Measurements from ENCODE around the gene SSRP1. TPM values are rescaled to one million over a fixed set of nuclear protein-coding genes. Genes with fewer than 3 reads are reported as not detected.

The SSRP1 gene
- total RNA-seq, 1 experiment from 2014 or later = 173 TPM

GRCh38 chr11:57343825-57344224, 8.1 kb upstream of the SSRP1 start:
- Histone ChIP-seq H3K36me3 (ENCODE audit: control insufficient read depth, insufficient read depth, low read length) (no peaks in the 10 kb centered on the region), H3K4me3 (ENCODE audit: low read depth in 2 of 2, low read length in 2 of 2) (no peak overlapping the region), H3K9me3 (ENCODE audit: control insufficient read depth, insufficient read depth, low read depth, low read length) (no peaks in the 10 kb centered on the region), H3K4me1 (ENCODE audit: control insufficient read depth, insufficient read depth, low read length) (no peaks in the 10 kb centered on the region), H3K27me3 (ENCODE audit: control insufficient read depth, insufficient read depth, low read length) (no peaks in the 10 kb centered on the region), H3K27ac (ENCODE audit: low read length) (no peak overlapping the region)
- TF ChIP-seq POLR2AphosphoS5 (IDR thresholded peaks at IDR 0.05; ENCODE audit: low read depth, low read length) = no peak
- no peak for TF ChIP-seq SIN3A (IDR thresholded peaks at IDR 0.05; ENCODE audit: borderline replicate concordance, insufficient read depth, low read depth, low read length)
- TF ChIP-seq REST (IDR thresholded peaks at IDR 0.05; ENCODE audit: insufficient read depth in 1 of 2, low read depth in 2 of 2, low read length in 1 of 2) = no peak
- no peak for TF ChIP-seq CTCF (IDR thresholded peaks at IDR 0.05)
- TF ChIP-seq TCF7L2 (IDR thresholded peaks at IDR 0.05; ENCODE audit: low read depth, low read length) = no peak
- ChIA-PET CTCF (no interaction called here), POLR2A (interaction anchor here (0.6 kb wide), 1 partner anchor 452 kb away, joined by 3 read pairs; no protein-coding TSS in a partner anchor)
- intact Hi-C loops (cut with micrococcal nuclease; ENCODE audit: unreplicated experiment) = loop anchor here (2.0 to 10.0 kb wide), 2 partner anchors 179 to 221 kb away; partner anchors contain the start of gene UBE2L6
- BruUV-seq (replicated peaks) = no TSS peak
- DNase-seq (ENCODE audit: low read depth, low spot score) (no peak), ATAC-seq (no peak)
- in situ Hi-C loops (cut with HindIII; ENCODE audit: low pct_unique_long_range_greater_than_20kb, low sequenced_read_pairs) = no loop called here

- no peak for DNase-seq (ENCODE audit: low read depth, low spot score)
- Histone ChIP-seq H3K9me3 (ENCODE audit: control insufficient read depth, insufficient read depth, low read depth, low read length) (no peaks in the 10 kb centered on the region), H3K27me3 (ENCODE audit: control insufficient read depth, insufficient read depth, low read length) (no peaks in the 10 kb centered on the region), H3K36me3 (ENCODE audit: control insufficient read depth, insufficient read depth, low read length) (no peaks in the 10 kb centered on the region), H3K4me1 (ENCODE audit: control insufficient read depth, insufficient read depth, low read length) (no peaks in the 10 kb centered on the region), H3K27ac (ENCODE audit: low read length) (no peak overlapping the region), H3K4me3 (ENCODE audit: low read depth in 2 of 2, low read length in 2 of 2) (no peak overlapping the region)
- TF ChIP-seq SIN3A (IDR thresholded peaks at IDR 0.05; ENCODE audit: borderline replicate concordance, insufficient read depth, low read depth, low read length) (no peak), TCF7L2 (IDR thresholded peaks at IDR 0.05; ENCODE audit: low read depth, low read length) (no peak), REST (IDR thresholded peaks at IDR 0.05; ENCODE audit: insufficient read depth in 1 of 2, low read depth in 2 of 2, low read length in 1 of 2) (no peak), CTCF (IDR thresholded peaks at IDR 0.05) (no peak), POLR2AphosphoS5 (IDR thresholded peaks at IDR 0.05; ENCODE audit: low read depth, low read length) (no peak)
- intact Hi-C loops (cut with micrococcal nuclease; ENCODE audit: unreplicated experiment) (loop anchor here (10.0 kb wide), 1 partner anchor 222 kb away; the partner anchor contains the start of gene UBE2L6), in situ Hi-C loops (cut with HindIII; ENCODE audit: low pct_unique_long_range_greater_than_20kb, low sequenced_read_pairs) (no loop called here)
- ChIA-PET POLR2A (no interaction called here), CTCF (interaction anchor here (0.6 kb wide), 1 partner anchor 216 kb away, joined by 8 read pairs; no protein-coding TSS in a partner anchor)
- BruUV-seq (replicated peaks) = no TSS peak
- no peak for ATAC-seq
Measured at GRCh38 chr11:57342702-57343101, 7.0 kb upstream of the SSRP1 start.
